ENCODE results near the gene EFCAB12.
"Not testable (repeated sequence)": the region's sequence is repeated elsewhere in the genome, so short reads cannot be mapped to it uniquely, and the experiment has no call there.

EFCAB12 gene

GRCh38 chr3:129389572-129389937 is 38.9 kb downstream of the EFCAB12 start:
- no peaks in the 10 kb centered on the region for H3K27me3 ChIP-seq
- H3K9me3 ChIP-seq, result no peaks in the 10 kb centered on the region
- H3K36me3 ChIP-seq, result peaks cover 89% of the 10 kb centered on the region
- H3K27ac ChIP-seq, result no peak overlapping the region
- H3K4me1 ChIP-seq (ENCODE audit: control insufficient read depth in 1 of 2, insufficient read depth in 1 of 2, low read depth in 1 of 2, low read length in 1 of 2), result no peaks in the 10 kb centered on the region
- TF ChIP-seq CTCF (IDR thresholded peaks at IDR 0.05), result no peak
- no peak overlapping the region for H3K4me3 ChIP-seq (ENCODE audit: low read depth in 1 of 2, low read length in 1 of 2)

GRCh38 chr3:129388791-129389571 is 39.5 kb downstream of the EFCAB12 start:
- not testable (repeated sequence) for H3K9me3 ChIP-seq; H3K4me1 ChIP-seq (ENCODE audit: control insufficient read depth in 1 of 2, insufficient read depth in 1 of 2, low read depth in 1 of 2, low read length in 1 of 2); H3K4me3 ChIP-seq (ENCODE audit: low read depth in 1 of 2, low read length in 1 of 2); H3K27me3 ChIP-seq; H3K27ac ChIP-seq
- H3K36me3 ChIP-seq, result peaks cover 86% of the 10 kb centered on the region

- H3K36me3 ChIP-seq, result peaks cover 77% of the 10 kb centered on the region
- no peak overlapping the region for H3K27ac ChIP-seq
- no peak for TF ChIP-seq CTCF (IDR thresholded peaks at IDR 0.05)
- H3K9me3 ChIP-seq, result no peaks in the 10 kb centered on the region
- H3K4me1 ChIP-seq (ENCODE audit: control insufficient read depth in 1 of 2, insufficient read depth in 1 of 2, low read depth in 1 of 2, low read length in 1 of 2), result no peaks in the 10 kb centered on the region
- H3K27me3 ChIP-seq, result no peaks in the 10 kb centered on the region
- no peak overlapping the region for H3K4me3 ChIP-seq (ENCODE audit: low read depth in 1 of 2, low read length in 1 of 2)
Measured at GRCh38 chr3:129387487-129387886, 40.9 kb downstream of the EFCAB12 start.

GRCh38 chr3:129386984-129387383 is 41.5 kb downstream of the EFCAB12 start:
- H3K9me3 ChIP-seq, result no peaks in the 10 kb centered on the region
- no peaks in the 10 kb centered on the region for H3K4me1 ChIP-seq (ENCODE audit: control insufficient read depth in 1 of 2, insufficient read depth in 1 of 2, low read depth in 1 of 2, low read length in 1 of 2)
- TF ChIP-seq CTCF (IDR thresholded peaks at IDR 0.05), result no peak
- H3K36me3 ChIP-seq, result peaks cover 76% of the 10 kb centered on the region
- no peaks in the 10 kb centered on the region for H3K27me3 ChIP-seq
- H3K27ac ChIP-seq, result no peak overlapping the region
- H3K4me3 ChIP-seq (ENCODE audit: low read depth in 1 of 2, low read length in 1 of 2), result no peak overlapping the region

- H3K27me3 ChIP-seq; H3K4me3 ChIP-seq (ENCODE audit: low read depth in 1 of 2, low read length in 1 of 2); H3K9me3 ChIP-seq; H3K27ac ChIP-seq; H3K4me1 ChIP-seq (ENCODE audit: control insufficient read depth in 1 of 2, insufficient read depth in 1 of 2, low read depth in 1 of 2, low read length in 1 of 2): not testable (repeated sequence)
- peaks cover 61% of the 10 kb centered on the region for H3K36me3 ChIP-seq
Measured at GRCh38 chr3:129385507-129385906, 42.9 kb downstream of the EFCAB12 start.

GRCh38 chr3:129384594-129385323 is 43.7 kb downstream of the EFCAB12 start:
- peaks cover 55% of the 10 kb centered on the region for H3K36me3 ChIP-seq
- no peak for TF ChIP-seq CTCF (IDR thresholded peaks at IDR 0.05)
- H3K4me1 ChIP-seq (ENCODE audit: control insufficient read depth in 1 of 2, insufficient read depth in 1 of 2, low read depth in 1 of 2, low read length in 1 of 2), result no peaks in the 10 kb centered on the region
- H3K4me3 ChIP-seq (ENCODE audit: low read depth in 1 of 2, low read length in 1 of 2), result no peak overlapping the region
- no peaks in the 10 kb centered on the region for H3K27me3 ChIP-seq
- H3K9me3 ChIP-seq, result peaks cover 7% of the 10 kb centered on the region
- H3K27ac ChIP-seq, result no peak overlapping the region

GRCh38 chr3:129384103-129384502 is 44.3 kb downstream of the EFCAB12 start:
- H3K4me3 ChIP-seq (ENCODE audit: low read depth in 1 of 2, low read length in 1 of 2); H3K27me3 ChIP-seq: not testable (repeated sequence)
- peaks cover 49% of the 10 kb centered on the region for H3K36me3 ChIP-seq

More at GRCh38 chr3:129384103-129384502, 44.3 kb downstream of the EFCAB12 start:
- not testable (repeated sequence) for H3K9me3 ChIP-seq; H3K27ac ChIP-seq; H3K4me1 ChIP-seq (ENCODE audit: control insufficient read depth in 1 of 2, insufficient read depth in 1 of 2, low read depth in 1 of 2, low read length in 1 of 2)

All from neutrophil (primary cell).